Neutrophil (primary cell): Measurements from ENCODE around the gene SCRT2.
"Not testable (repeated sequence)": the region's sequence is repeated elsewhere in the genome, so short reads cannot be mapped to it uniquely, and the experiment has no call there.

Experiments used
- H3K27ac ChIP-seq: fragments of 200-600 bp; sonication (generic); 2 replicates; pipeline ENCODE4 v1.5.1; 2016; ENCODE audit warnings: mild to moderate bottlenecking, moderate library complexity
- H3K27me3 ChIP-seq: fragments of 200-600 bp; sonication (generic); 2 replicates; pipeline ENCODE4 v1.6.0; 2016; ENCODE audit warnings: mild to moderate bottlenecking
- H3K36me3 ChIP-seq: fragments of 200-600 bp; sonication (generic); 2 replicates; pipeline ENCODE4 v1.5.1; 2017
- H3K4me1 ChIP-seq, 2 experiments: fragments of 200-600 bp in 1 of 2; sonication (generic) in 1 of 2; 1 replicate in 1 of 2; 2 replicates in 1 of 2; pipeline versions ENCODE4 v1.5.1 to v1.6.1; 2013 to 2016; ENCODE audit warnings: low read depth in 1 of 2, low read length in 1 of 2, mild to moderate bottlenecking in 1 of 2, moderate library complexity in 1 of 2; ENCODE audit not compliant: control insufficient read depth in 1 of 2, insufficient read depth in 1 of 2
- H3K4me3 ChIP-seq, 2 experiments: fragments of 200-600 bp in 1 of 2; sonication (generic) in 1 of 2; 1 replicate in 1 of 2; 2 replicates in 1 of 2; pipeline ENCODE4 v1.5.1; 2013 to 2016; ENCODE audit warnings: low read depth in 1 of 2, low read length in 1 of 2, mild to moderate bottlenecking in 1 of 2, moderate library complexity in 1 of 2
- H3K9me3 ChIP-seq: fragments of 200-600 bp; sonication (generic); 2 replicates; pipeline ENCODE4 v1.5.1; 2016
- TF ChIP-seq, protein P1 (sequence below): fragments of 200-600 bp; sonication (generic); IDR thresholded peaks from 2 replicates; pipeline ENCODE4 v1.5.1; 2016; ENCODE audit warnings: antibody characterized with exemption

SCRT2 gene

DNA sequence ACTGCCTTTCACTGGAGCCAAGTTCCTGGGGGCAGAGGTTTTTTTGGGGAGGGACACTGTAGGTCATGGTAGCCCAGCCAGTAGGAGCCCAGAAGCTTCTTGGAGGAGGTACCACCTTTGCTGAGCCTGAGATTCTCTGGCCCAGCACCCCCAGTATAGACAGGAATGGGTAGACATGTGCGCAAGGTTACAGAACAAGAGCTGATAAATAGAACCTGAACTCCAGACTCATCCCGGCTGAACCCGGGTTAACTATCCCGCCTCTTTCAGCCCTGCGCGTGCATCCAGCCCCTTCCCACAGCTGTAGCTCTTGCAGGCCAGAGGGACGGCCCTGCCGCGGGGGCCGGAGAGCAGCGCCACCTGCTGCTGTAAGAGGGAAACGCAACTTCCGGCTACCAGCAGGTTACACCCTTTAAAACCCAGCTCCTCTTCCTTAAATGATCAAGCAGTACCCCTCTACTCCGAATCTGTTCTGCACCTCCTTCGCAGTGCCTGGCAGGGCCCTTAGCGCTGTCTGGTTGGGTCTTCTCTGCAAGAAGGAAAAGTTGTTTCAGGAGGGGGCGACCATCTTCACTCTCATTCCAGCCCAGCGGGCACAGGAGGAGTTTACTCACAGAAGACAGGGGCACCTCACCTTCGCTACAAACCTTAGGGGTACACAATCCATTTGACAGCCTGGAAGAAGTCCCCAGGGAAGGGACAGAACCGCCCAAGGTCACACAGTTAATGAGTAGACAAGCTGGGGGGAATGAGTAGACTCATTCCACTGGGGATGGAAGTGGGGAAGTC, 30.1 kb downstream of the SCRT2 start:
- Histone ChIP-seq H3K4me3 (no peak overlapping the region), H3K27ac (no peak overlapping the region), H3K27me3 (peaks cover 40% of the 10 kb centered on the region), H3K9me3 (no peaks in the 10 kb centered on the region), H3K4me1 (peaks cover 0 to 7% of the 10 kb centered on the region in 2 experiments), H3K36me3 (peaks cover 33% of the 10 kb centered on the region)
- TF ChIP-seq, protein P1, sequence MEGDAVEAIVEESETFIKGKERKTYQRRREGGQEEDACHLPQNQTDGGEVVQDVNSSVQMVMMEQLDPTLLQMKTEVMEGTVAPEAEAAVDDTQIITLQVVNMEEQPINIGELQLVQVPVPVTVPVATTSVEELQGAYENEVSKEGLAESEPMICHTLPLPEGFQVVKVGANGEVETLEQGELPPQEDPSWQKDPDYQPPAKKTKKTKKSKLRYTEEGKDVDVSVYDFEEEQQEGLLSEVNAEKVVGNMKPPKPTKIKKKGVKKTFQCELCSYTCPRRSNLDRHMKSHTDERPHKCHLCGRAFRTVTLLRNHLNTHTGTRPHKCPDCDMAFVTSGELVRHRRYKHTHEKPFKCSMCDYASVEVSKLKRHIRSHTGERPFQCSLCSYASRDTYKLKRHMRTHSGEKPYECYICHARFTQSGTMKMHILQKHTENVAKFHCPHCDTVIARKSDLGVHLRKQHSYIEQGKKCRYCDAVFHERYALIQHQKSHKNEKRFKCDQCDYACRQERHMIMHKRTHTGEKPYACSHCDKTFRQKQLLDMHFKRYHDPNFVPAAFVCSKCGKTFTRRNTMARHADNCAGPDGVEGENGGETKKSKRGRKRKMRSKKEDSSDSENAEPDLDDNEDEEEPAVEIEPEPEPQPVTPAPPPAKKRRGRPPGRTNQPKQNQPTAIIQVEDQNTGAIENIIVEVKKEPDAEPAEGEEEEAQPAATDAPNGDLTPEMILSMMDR = peak; percentile 93

DNA sequence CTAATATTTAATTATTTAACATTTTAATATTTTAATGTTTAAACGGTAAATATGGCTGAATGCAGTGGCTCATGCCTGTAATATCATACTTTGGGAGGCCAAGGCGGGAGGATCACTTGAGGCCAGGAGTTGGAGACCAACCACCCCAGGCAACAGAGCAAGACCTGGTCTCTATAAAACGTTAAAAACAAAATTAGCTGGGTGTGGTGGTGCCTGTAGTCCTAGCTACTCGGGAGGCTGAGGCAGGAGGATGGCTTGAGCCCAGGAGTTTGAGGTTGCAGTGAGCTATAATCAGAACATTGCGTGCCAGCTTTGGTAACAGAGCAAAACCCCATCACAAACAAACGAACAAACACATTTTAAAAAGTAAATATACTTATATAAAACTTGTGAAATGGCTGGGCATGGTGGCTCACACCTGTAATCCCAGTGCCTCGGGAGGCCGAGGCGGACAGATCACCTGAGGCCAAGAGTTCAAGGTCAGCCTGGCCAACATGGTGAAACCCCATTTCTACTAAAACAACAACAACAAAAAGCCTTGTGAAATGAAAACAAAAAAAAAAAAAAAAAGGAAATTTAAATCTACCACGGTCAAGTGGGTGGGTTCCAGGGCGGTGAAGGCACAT, 30.8 kb downstream of the SCRT2 start:
- TF ChIP-seq, protein P1 = no peak
- Histone ChIP-seq H3K27me3 (peaks cover 47% of the 10 kb centered on the region), H3K9me3 (no peaks in the 10 kb centered on the region), H3K4me3 (no peak overlapping the region), H3K27ac (no peak overlapping the region), H3K4me1 (peaks cover 0 to 7% of the 10 kb centered on the region in 2 experiments), H3K36me3 (peaks cover 26% of the 10 kb centered on the region)

DNA sequence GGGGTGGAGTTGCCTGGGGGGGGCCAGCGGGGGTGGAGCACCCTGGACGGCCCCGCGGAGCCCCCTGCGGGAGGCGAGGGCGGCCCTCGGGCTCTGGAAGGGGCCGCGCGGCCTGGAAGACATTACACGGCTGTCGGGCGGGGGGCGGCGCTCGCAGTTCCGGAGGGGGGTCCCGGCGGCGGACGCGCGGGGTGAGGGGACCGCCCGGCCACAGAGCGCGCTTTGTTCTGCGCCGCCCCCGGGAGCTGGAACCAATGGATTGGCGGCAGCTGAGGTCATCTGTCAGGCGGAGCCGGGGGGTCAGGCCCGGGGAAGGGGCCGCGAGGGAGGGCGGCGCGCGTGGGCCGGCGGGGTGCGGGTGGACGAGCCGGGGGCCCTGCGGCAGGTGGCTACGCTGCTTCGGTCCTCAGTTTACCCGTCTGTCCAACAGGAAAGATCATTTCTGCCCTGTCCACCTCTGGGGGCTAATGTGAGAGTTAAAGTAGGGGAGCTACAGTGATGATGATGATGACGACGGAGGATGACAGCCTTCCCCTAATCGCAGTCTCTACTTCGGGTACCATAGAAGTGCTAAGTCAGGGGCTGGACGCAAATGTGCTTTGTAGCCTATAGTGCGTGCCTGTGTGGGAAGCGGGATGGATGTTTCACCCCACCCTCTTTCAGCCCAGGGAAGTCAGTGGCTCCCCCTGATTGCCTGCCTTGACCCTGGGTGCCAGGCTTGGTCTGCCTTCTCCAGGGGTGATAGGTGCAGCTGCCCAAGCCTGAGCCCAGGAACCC, 33.0 kb downstream of the SCRT2 start:
- Histone ChIP-seq H3K27ac (no peak overlapping the region), H3K4me3 (no peak overlapping the region), H3K9me3 (no peaks in the 10 kb centered on the region), H3K4me1 (peaks cover 0 to 7% of the 10 kb centered on the region in 2 experiments), H3K27me3 (peaks cover 59% of the 10 kb centered on the region), H3K36me3 (peaks cover 9% of the 10 kb centered on the region)
- TF ChIP-seq, protein P1 = no peak

DNA sequence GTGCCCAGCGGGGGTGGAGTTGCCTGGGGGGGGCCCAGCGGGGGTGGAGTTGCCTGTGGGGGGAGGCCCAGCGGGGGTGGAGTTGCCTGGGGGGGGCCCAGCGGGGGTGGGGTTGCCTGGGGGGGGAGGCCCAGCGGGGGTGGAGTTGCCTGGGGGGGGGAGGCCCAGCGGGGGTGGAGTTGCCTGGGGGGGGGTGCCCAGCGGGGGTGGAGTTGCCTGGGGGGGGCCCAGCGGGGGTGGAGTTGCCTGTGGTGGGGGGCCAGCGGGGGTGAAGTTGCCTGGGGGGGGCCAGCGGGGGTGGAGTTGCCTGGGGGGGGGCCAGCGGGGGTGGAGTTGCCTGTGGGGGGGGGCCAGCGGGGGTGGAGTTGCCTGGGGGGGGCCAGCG, 33.6 kb downstream of the SCRT2 start:
- H3K4me1 ChIP-seq, H3K9me3 ChIP-seq, H3K36me3 ChIP-seq, H3K4me3 ChIP-seq, H3K27ac ChIP-seq: not testable (repeated sequence)
- H3K27me3 ChIP-seq = peaks cover 59% of the 10 kb centered on the region

DNA sequence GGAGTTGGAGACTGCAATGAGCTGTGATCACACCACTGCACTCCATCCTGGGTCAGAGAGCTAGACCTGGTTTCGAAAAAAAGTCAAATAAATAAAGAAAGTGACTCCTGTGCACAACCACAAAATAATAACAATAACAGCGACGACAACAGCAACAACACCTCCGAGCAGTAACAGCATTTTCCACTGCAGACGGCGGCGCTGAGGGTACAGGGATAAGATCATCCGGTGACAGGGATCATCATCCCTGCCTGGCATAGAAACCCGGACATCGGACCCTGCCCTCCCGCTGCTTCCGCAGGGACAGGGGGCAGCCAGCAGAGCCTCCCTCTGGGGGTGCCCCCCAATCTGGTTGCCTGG, 34.1 kb downstream of the SCRT2 start:
- TF ChIP-seq, protein P1 = no peak
- H3K4me3 ChIP-seq = no peak overlapping the region
- H3K4me1 ChIP-seq = peaks cover 0 to 7% of the 10 kb centered on the region in 2 experiments
- H3K27me3 ChIP-seq = peaks cover 59% of the 10 kb centered on the region
- H3K36me3 ChIP-seq = no peaks in the 10 kb centered on the region
- H3K9me3 ChIP-seq = no peaks in the 10 kb centered on the region
- no peak overlapping the region for H3K27ac ChIP-seq
